GM18505 (cell line): Measurements from ENCODE around the gene IFNA7.
"Not testable (repeated sequence)": the region's sequence is repeated elsewhere in the genome, so short reads cannot be mapped to it uniquely, and the experiment has no call there.

Experiments
- ATAC-seq: cut with Tn5 transposase; IDR thresholded peaks from one replicate; pipeline ENCODE4 v1.9.1; 2021; ENCODE audit not compliant: unreplicated experiment
- POLR2A ChIP-seq: IDR thresholded peaks from 4 replicates; pipeline ENCODE4 v1.6.1; 2011; ENCODE audit warnings: borderline replicate concordance; ENCODE audit not compliant: insufficient read depth, insufficient read length; ENCODE audit errors: extremely low read depth

Gene IFNA7

DNA sequence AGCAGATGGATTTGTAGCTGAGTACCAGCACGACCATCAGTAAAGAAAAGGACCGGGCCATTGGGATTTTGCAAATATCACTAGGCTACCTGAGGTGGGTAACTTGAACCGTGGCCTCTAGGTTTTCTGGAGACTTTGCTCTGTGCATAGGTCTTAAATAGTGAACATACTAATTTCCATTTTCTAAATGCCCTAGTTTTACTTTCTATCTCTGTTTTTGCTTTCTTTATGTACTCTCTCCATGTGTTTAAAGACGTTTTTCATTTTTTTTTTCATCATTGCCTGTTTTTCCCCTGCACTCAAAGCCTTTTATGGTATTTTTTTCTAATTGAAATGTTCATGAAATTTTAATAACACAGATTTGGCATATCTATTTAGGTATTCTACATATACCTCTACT is at the start of gene IFNA7:
Gene IFNA7 (minus strand): TSS at position 101 of the 400 bp plus-strand sequence. CDS start 40 bp downstream, at position 61.
- ATAC-seq, result not testable (repeated sequence)

DNA sequence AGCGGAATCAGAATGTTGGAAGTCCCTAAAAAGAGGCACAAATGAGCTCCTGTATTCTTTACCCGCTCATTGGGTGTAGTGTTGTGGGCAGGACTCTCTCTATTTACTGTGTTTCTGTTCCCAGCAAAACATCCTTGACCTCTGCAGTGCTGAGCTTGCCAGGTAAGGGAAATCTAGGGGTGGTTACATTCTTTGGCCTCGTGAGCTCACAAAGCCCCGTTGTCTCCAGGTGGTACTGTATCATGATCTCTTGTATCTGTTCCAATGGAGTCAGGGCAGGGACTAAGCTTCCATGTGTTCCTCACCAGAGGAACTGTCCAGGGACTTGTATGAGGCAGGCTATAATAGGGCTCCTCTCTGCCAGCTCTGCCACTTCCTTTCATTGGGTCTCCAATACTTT is 49.6 kb upstream of the IFNA7 start:
- no peak for ATAC-seq
- TF ChIP-seq POLR2A, result no peak

DNA sequence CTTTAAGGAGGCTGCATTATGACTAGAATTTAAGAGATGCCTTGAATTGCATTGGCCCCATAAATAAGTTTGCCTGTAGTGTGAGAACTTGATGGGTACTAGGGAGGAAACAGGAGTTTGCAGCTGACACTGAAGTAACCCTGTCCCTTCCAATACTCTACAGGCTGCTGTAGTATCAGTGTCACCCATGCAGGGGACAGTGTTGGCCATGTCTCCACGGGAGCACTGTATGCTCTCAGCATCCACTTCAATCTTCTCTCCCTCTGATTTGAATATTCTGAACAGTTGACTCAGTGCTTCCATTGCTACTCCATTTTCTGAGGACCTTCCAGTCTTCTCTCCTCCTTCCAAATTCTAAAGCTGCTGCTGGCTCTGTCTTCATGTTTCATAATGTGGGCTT is 49.2 kb upstream of the IFNA7 start:
- TF ChIP-seq POLR2A, result no peak

DNA sequence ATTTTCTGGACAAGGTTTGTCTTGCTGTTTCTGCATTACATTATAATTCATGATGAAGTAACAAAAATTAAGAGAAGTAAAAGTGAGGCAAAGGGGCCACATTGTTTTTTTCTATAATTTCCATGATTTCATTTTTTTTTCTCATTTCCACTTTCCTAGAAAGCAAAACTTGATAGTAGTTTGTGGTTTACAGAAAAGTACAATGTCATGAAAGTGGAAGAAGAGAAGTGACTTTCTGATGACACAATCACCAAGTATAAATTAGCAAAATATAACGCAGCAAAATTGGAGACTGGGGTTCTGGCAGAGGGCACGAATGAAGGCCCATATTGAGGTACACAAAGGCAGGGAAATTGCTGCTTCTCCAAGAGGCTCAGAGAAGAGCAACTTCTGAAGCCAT is 42.8 kb upstream of the IFNA7 start:
- ATAC-seq, result peak; percentile 58

More for the DNA sequence above, 49.2 kb upstream of the IFNA7 start:
- no peak for ATAC-seq

DNA sequence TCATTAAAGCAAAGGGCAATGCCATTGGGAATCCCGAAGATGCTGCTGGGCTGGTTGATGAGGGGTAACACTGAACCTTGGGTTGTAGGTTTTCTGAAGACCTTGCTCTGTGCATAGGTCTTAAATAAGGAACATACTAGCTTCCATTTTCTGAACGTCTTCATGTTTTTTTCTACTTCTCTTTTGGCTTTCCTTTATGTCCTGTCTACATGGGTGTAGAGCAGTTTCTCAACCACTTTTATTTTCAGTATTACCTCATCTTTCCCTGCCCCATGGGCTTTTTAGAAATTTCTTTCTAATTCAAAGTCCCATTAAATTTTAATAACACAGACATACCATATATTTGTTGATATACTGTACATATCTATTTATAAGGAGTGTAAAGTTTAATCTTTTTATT is 37.9 kb upstream of the IFNA7 start, which contains the start of gene IFNA14:
Gene IFNA14 (minus strand): TSS at position 95 of the 400 bp plus-strand sequence. CDS start 70 bp downstream, at position 25.
- ATAC-seq, result no peak
- no peak for TF ChIP-seq POLR2A

More for the DNA sequence above, 42.8 kb upstream of the IFNA7 start:
- TF ChIP-seq POLR2A, result no peak

DNA sequence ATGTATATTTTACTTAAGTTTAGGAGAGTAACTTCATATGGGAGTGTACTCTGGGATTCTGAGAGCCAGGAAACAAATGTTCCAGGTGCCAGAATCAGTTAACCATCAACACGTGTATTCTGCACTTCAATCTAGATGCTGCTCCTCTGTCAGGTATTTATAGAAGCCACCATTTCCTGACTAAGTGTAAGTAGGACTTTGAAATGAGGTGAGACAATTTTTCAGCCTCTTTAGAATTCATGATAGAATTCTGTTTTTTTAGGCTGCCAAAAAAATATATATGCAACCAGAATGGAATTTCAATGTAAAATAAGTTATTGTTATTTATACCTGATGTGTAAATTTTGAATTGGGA is 34.3 kb upstream of the IFNA7 start:
- ATAC-seq, result not testable (repeated sequence)

DNA sequence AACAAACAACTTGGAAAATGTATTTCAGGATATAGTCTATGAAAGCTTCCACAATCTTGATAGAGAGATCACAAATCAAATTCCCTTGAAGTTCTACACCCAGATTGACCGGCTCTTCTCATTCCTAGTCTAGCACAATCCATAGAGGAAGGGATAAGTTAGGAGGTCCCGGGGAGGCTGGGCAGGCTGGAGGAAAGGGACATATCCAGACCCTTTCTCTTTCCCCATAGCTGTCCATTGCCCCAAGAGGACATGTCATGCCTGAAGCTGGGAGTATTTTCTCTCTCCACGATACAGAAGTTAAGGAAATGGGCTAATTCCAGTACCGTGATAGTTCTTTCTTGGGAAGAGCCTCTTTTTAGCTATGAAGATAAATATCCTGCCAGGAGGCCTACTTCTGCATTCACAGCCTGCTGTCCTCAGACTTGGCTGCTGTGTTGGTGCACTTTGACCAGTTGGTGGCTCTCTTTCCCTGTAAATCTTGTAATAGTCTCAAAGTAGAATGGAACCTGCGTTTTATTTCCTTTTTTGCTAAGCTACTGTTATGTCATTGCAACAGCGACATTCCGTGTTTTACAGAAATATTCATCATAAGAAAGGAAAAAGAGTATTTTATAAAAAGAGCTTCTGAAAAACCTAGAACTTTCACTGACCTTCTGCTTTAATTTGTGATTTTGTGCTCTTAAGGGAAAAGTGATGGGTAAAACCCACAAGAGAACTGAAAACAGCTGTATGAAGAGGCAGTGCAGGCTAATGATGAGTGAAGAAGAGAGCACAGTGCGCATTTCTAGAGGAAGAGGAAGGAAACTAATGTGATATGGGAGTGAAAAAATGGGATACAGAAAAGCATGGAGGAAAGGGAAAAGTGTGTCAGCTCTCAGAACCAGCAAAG is 33.7 kb upstream of the IFNA7 start:
- peak; percentile 86 for ATAC-seq

DNA sequence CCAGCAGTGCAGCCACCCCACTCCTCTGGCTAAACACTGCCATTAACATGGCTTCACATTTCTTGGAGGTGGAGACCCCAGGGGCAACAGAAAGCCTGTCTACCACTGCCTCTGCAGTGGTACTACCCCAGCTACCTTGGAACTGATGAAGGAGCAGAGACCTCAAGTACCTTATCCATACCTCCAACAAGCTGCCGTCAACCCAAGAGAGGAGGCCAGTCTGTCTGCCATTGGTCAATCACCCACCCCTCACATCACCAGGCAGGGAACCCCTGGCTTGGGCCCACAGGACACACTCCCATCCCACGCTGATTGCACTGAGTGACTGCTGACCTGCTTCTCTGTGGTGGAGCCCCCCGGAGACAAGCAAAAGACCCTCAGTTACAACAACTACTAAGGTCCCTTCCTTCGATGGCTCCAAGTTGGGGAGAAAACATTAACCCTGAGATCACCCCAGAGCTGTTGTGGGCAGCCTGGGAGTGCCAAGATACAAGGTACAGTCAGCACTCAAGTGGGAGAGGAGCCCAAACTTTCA is 32.2 kb upstream of the IFNA7 start:
- ATAC-seq, result no peak

DNA sequence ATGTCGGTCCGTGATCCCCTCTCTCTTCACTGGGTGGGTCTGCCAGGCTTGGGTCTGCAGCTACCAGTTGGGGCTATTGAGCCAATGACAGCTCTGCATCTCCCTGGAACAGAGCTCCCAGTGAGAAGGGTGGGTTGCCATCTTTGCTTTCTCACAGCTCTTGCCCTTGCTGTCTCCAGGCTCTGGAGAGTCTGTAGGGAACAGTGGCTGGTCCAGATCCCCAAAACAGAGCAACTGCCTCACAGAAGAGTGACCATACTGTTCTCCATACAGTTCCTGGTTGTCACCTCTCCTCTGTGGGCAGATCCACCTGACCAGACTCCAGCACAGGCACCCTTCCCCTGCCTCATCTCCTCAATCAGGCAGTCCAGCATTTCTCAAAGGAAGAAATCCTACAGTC is 31.3 kb upstream of the IFNA7 start:
- TF ChIP-seq POLR2A, result no peak
- ATAC-seq, result no peak

More for the DNA sequence above, 32.2 kb upstream of the IFNA7 start:
- TF ChIP-seq POLR2A, result no peak

DNA sequence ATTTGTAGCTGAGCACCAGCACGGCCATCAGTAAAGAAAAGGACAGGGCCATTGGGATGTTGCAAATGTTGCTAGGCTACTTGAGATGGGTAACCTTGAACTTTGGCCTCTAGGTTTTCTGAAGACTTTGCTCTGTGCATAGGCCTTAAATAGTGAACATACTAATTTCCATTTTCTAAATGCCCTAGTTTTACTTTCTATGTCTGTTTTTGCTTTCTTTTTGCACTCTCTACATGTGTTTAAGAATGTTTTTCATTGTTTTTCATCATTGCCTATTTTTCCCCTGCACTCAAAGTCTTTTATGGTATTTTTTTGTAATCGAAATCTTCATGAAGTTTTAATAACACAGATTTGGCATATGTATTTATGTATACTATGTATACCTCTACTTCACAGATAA is 26.1 kb upstream of the IFNA7 start, which contains the start of gene IFNA17:
Gene IFNA17 (minus strand): TSS at position 101 of the 400 bp plus-strand sequence. CDS start 49 bp downstream, at position 52.
- ATAC-seq, result no peak
- TF ChIP-seq POLR2A, result no peak

DNA sequence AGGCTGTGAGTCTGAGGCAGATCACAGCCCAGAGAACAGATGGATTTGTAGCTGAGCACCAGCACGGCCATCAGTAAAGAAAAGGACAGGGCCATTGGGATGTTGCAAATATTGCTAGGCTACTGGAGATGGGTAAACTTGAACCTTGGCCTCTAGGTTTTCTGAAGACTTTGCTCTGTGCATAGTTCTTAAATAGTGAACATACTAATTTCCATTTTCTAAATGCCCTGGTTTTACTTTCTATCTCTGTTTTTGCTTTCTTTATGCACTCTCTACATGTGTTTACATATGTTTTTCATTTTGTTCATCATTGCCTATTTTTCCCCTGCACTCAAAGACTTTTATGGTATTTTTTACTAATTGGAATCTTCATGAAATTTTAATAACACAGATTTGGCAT is 15.2 kb upstream of the IFNA7 start, which contains the start of gene IFNA16:
Gene IFNA16 (minus strand): TSS at position 101 of the 400 bp plus-strand sequence. CDS start 6 bp downstream, at position 95.
- not testable (repeated sequence) for ATAC-seq

DNA sequence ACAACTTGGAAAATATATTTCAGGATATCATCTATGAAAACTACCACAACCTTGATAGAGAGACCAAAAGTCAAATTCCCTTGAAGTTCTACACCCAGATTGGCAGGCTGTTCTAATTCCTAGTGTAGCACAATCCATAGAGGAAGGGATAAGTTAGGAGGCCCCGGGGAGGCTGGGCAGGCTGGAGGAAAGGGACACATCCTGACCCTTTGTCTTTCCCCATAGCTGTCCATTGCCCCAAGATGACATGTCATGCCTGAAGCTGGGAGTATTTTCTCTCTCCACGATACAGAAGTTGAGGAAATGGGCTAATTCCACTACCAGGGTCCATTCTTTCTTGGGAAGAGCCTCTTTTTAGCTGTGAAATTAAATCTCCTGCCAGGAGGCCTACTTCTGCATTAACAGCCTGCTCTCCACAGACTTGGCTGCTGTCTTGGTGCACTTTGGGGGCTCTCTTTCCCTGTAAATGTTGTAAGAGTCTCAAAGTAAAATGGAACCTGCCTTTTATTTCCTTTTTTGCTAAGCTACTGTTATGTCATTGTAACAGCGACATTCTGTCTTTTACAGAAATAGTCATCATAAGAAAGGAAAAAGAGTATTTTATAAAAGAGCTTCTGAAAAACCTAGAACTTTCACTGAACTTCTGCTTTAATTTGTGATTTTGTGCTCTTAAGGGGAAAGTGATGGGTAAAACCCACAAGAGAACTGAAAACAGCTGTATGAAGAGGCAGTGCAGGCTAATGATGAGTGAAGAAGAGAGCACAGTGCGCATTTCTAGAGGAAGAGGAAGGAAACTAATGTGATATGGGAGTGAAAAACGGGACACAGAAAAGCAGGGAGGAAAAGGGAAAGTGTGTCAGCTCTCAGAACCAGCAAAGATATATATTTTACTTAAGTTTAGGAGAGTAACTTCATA is 11.7 kb upstream of the IFNA7 start:
- ATAC-seq, result peak; percentile 70

DNA sequence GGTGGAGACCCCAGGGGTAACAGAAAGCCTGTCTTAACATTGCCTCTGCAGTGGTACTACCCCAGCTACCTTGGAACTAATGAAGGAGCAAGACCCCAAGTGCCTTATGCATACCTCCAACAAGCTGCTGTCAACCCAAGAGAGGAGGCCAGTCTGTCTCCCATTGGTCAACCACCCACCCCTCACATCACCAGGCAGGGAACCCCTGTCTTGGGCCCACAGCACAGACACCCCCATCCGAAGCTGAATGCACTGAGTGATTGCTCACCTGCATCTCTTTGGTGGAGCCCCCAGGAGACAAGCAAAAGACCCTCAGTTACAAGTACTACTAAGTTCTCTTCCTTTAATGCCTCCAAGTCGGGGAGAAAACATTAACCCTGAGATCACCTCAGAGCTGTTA is 10.2 kb upstream of the IFNA7 start:
- ATAC-seq, result not testable (repeated sequence)

DNA sequence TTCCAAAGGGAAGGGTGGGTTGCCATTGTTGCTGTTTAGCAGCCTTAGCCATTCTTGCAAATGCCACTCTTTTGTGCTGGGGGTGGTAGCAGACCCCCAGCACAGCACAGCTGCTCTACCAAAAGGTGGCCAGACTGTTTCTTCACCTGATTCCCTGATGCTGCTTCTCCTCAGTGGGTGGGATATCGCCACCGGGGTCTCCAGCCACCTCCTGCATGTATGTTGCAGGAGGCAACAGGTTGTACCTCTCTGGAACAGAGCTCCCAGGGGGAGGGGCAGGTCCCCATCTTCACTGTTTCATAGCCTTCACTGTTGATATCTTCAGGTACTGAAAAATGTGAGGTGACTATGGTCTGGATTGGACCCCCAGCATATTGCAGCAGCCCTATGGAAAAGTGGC is 8.8 kb upstream of the IFNA7 start:
- ATAC-seq, result not testable (repeated sequence)

DNA sequence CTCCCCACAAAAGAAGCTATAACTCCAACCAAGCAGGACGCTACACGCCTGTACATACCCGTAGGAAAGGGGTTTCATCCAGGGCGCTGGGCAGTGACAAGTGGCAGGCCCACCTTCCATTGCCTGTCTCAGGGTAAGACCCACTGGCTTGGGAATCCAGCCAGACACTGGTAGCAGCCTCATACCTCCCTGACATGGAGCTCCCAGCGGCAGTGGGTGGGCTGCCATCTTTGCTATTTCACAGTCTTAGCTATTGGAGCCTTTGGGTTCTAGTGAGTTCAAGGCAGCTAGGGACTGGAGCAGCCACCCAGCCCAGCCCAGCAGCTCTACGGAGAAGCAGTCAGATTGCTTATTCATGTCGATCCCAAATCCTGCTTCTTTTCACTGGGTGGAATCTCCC is 8.3 kb upstream of the IFNA7 start:
- TF ChIP-seq POLR2A, result no peak
- ATAC-seq, result no peak

DNA sequence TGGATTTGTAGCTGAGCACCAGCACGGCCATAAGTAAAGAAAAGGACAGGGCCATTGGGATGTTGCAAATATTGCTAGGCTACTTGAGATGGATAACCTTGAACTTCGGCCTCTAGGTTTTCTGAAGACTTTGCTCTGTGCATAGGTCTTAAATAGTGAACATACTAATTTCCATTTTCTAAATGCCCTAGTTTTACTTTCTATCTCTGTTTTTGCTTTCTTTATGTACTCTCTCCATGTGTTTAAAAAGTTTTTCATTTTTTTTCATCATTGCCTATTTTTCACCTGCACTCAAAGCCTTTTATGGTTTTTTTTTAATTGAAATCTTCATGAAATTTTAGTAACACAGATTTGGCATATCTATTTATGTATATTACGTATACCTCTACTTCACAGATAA is 5.0 kb upstream of the IFNA7 start, which contains the start of gene IFNA10:
Gene IFNA10 (minus strand): TSS at position 101 of the 400 bp plus-strand sequence. CDS start 46 bp downstream, at position 55.
- not testable (repeated sequence) for ATAC-seq
